HG03575 (cell line): ENCODE data around the gene HDDC3.
"Not testable (repeated sequence)": the region's sequence is repeated elsewhere in the genome, so short reads cannot be mapped to it uniquely, and the experiment has no call there.

Source experiments
- ATAC-seq: cut with Tn5 transposase; IDR thresholded peaks from one replicate; pipeline ENCODE4 v1.9.1; 2021; ENCODE audit not compliant: unreplicated experiment, insufficient number of reproducible peaks, low FRiP score; ENCODE audit errors: extremely low read depth

HDDC3 gene

GRCh38 chr15:90901175-90902039 is 30.9 kb downstream of the HDDC3 start:
- ATAC-seq: no peak

DNA sequence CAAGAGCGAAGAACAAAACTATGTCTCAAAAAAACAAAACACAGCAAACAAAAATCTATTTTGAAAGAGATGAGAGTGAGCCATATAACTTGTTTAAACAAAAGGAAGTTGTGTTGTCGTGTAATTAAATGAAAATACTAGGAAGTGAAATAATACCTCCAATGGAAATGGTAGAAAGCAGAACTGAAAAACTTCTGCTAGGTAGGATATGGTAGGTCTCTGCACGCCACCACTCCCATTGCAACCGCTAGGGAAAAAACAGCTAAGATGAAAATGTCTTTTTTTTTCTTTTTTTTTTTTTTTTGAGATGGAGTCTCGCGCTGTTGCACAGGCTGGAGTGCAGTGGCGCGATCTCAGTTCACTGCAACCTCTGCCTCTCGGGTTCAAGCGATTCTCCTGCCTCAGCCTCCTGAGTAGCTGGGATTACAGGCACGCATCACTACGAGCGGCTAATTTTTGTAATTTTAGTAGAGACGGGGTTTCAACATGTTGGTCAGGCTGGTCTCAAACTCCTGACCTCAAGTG is 35.2 kb downstream of the HDDC3 start:
- not testable (repeated sequence) for ATAC-seq

- ATAC-seq: no peak
Observed at GRCh38 chr15:90895571-90896117, 36.7 kb downstream of the HDDC3 start.

DNA sequence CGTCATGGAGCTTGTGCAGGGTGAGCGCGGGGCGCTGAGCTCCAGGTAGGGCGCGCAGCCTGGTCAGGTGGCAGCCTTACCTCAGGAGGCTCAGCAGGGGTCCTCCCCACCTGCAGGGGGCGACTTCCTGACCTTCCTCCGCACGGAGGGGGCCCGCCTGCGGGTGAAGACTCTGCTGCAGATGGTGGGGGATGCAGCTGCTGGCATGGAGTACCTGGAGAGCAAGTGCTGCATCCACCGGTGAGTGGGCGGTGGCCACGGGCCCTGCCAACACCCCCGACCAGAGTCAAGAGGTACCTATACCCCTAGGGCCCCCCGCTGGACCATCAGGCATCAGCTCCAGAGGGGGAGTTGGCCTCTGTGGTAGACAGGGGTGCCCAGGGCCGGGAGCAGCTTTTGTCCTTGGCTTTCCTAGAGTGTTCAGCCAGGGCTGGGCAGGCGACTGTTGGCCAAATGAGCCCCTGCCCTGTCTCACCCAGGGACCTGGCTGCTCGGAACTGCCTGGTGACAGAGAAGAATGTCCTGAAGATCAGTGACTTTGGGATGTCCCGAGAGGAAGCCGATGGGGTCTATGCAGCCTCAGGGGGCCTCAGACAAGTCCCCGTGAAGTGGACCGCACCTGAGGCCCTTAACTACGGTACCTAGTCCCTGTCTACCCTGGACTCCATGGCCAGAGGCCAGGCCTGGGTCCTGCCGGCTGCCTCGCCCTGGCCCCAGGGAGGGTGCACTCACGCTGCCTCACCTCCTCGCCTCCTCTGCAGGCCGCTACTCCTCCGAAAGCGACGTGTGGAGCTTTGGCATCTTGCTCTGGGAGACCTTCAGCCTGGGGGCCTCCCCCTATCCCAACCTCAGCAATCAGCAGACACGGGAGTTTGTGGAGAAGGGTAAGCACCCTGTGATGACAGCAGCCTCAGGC is 38.9 kb downstream of the HDDC3 start:
- no peak for ATAC-seq

DNA sequence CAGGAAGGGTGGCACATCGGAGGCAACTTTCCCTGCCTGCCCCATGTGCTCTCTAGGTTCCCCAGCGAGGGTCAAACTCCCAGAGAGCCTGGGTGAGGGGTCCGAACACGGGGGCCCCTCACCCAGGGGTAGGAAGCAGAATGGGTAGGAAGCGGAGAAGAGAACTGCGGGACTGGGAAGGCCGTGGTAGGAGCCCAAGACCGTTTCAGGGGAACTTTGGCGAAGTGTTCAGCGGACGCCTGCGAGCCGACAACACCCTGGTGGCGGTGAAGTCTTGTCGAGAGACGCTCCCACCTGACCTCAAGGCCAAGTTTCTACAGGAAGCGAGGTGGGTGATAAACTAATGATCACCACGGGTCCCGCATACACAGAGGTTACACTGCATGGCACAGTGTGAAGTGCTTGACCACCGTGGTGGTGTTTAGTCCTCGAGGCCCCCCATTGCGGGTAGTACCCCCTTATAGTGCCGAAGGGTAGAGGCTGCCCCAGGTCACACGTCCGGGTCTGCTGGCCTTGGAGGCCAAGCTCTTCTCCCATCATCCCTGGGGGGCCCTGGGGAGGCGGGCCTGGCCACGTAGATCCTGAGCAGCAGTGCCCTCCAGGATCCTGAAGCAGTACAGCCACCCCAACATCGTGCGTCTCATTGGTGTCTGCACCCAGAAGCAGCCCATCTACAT is 39.7 kb downstream of the HDDC3 start:
- ATAC-seq: no peak

GRCh38 chr15:90892023-90892422 is 40.3 kb downstream of the HDDC3 start:
- ATAC-seq: no peak

DNA sequence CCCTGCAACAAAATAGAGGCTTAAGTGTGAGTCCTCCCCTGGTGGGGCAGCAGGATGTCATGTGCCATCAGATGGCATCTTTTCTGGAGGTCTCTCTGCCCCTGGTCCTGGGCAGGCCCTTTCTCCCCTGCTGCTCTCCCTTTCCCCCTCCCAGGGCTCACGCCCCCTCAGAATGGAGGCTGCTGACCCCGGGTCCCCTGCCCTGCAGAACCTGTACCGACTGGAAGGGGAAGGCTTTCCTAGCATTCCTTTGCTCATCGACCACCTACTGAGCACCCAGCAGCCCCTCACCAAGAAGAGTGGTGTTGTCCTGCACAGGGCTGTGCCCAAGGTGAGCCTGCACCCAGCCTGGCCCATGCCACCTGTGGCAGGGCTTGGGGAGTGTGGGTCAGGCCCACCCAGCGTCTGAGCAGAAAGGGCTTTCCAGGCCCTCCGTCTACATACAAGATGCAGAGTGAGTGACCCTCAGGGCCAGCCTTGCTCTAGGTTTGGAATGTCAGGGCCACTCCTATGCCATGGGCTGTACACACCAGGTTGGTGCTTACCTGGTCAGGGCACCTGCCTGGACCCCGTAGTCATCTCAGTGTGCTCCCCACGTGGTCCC is 40.9 kb downstream of the HDDC3 start:
- ATAC-seq: no peak

DNA sequence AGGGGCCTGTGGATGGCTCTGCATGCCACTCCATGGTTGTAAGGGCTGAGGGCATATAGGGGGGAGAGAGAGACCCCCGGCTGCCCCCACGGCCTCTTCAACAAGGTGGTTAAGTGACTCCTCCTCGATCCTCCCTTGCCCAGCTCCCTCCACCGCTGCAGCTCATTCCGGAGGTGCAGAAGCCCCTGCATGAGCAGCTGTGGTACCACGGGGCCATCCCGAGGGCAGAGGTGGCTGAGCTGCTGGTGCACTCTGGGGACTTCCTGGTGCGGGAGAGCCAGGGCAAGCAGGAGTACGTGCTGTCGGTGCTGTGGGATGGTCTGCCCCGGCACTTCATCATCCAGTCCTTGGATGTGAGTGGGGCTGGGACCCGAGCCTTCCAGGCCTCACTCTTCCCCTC is 41.5 kb downstream of the HDDC3 start:
- ATAC-seq: no peak

DNA sequence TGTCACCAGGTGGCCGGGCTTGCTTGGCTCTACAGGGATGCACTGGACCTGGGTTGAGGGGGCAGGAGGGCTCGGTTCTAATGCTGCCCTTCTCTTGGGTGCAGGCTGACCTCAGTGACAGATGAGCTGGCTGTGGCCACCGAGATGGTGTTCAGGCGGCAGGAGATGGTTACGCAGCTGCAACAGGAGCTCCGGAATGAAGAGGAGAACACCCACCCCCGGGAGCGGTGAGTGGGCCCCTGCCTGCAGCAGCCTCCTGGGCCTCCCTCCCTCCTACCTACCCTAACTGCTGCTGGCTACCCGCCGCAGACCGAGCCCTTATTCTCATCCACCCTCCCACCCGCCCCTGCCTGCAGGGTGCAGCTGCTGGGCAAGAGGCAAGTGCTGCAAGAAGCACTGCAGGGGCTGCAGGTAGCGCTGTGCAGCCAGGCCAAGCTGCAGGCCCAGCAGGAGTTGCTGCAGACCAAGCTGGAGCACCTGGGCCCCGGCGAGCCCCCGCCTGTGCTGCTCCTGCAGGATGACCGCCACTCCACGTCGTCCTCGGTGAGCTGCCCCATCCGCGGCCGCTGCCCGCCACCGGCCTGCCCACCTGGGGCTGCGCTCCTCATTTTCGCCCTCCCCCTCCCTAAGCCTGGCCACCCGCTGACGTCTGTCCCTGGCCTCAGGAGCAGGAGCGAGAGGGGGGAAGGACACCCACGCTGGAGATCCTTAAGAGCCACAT is 42.5 kb downstream of the HDDC3 start:
- ATAC-seq: no peak

DNA sequence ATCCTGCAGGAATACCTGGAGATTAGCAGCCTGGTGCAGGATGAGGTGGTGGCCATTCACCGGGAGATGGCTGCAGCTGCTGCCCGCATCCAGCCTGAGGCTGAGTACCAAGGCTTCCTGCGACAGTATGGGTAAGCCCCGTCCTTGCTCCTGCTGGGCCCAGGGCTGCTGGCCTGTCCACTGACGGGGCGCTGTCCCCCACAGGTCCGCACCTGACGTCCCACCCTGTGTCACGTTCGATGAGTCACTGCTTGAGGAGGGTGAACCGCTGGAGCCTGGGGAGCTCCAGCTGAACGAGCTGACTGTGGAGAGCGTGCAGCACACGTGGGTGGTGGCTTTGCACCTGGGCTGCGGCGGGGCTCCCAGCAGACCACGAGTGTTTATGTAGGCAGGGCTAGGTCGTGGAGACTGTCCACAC is 43.0 kb downstream of the HDDC3 start:
- no peak for ATAC-seq

DNA sequence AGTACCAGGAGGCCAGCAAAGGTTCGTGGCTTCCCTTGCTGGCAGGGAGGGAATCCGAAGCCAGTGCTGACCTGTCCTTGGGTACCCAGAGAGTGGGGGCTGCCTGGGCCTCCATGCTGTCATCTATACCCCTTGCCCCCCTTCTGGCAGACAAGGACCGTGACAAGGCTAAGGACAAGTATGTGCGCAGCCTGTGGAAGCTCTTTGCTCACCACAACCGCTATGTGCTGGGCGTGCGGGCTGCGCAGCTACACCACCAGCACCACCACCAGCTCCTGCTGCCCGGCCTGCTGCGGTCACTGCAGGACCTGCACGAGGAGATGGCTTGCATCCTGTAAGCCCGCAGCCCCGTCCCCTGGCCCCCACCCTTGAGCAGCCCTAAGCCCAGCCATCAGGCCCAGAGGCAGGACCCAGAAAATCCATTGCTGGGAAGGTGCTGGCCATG is 45.3 kb downstream of the HDDC3 start:
- no peak for ATAC-seq

DNA sequence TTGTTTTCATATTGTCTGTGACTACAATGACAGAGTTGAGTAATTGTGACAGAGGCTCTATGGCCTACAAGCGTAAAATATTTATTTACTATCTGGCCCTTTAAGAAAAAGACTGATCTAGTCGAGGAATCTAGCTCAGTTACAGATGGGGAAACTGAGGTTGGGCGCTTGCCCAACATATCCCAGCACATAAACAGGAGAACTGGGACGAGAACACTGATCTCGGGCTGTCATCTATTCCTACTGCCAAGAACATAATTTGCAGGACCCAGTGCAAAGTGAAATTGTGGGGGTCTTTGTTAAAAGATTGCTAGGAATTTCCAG is 46.1 kb downstream of the HDDC3 start:
- ATAC-seq: no peak

DNA sequence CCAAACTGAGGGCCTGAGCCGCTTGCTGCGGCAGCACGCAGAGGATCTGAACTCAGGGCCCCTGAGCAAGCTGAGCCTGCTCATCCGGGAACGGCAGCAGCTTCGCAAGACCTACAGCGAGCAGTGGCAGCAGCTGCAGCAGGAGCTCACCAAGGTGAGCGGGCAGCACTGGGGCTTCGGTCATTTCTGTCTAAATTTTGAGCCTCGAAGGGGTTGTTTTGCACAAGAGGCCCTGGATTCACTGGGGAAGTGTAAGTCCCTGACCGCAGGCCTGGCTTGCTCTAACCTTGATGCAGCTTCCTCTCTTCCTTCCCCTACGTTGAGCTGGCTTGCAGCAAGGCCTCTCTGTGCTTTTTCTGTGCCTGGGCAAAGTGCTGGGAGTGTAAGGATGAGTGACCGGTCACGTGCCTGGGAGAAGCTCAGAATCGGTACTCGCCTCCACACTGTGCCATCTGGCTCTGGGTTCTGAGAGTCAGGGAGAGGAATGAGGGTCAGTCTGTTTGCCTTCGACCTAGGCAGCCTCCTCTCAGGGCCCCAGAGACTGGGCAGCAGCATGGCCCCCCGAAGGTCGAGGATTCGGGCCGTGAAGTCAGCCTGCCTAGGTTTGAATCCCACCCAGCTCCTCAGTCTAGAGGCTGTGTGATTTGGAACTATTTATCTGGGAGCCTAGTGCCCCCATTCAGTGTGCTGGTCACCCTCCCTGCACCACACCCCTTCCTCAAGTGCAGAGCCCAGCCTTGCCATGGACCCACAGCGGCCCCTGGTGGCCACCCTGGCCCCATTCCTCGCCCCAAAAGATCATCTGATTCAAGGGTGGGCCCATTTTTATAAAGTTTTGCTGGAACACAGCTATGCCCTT is 46.7 kb downstream of the HDDC3 start:
- ATAC-seq: no peak

DNA sequence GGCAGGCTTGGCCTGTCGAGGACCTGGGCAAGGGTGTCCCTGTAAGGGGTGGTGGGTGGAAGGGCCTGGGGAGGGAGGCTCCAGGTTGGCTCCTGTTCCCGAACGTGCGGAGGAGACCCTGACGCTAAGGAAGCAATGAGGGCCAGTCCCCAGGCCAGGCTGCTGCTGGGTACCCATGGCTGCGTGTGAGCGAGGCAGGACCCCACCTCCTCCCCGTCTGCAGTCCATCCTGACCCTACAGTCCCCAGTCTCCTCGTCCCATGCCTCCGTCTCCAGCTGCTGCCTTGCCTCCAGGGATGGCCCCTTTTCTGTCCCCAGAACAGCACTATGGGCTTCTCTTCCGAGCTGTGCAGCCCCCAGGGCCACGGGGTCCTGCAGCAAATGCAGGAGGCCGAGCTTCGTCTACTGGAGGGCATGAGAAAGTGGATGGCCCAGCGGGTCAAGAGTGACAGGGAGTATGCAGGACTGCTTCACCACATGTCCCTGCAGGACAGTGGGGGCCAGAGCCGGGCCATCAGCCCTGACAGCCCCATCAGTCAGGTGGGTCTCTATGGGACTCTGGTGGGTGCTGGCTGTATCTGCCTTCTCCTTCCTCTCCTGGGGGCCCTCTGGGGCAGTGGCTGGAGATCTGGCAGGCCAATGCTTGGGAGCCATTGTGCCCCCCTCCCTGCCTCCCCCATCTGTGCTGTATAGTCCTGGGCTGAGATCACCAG is 47.5 kb downstream of the HDDC3 start:
- no peak for ATAC-seq

DNA sequence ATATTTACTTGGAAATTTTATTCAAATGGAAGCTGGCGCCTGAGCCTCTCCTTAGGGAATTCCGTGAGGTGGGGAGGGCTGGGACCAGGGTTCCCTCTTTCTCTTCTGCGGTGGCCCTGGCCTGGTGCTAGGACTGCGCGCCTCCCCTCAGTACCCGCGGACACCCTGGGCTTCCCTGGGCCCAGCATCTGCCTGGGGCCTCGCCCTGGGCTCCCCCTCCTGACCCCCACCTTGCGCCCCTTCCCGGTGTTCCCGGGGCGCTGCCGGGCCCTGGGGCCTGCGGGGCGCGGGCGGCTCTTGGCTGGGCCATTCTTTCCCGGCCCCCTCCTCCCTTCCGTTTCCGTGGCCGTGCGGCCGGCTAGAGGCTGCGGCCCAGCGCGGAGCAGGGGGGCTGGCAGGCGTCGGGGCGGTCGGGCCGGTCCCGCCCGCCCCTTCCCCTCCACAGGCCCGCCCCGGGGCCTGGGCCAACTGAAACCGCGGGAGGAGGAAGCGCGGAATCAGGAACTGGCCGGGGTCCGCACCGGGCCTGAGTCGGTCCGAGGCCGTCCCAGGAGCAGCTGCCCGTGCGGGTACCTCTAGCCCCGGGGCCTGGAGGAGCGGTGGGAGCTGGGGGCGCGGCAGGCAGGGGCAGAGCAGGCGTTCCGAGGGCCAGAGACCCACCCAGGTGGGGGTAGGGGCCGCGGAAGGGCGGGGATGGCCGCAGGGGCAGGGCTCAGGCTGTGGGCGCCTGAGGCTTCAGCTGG is 48.2 kb downstream of the HDDC3 start, which contains the start of gene FES:
TSS of gene FES (plus strand) at position 529 of the 743 bp plus-strand sequence. CDS start 542 bp downstream, outside the sequence.
- no peak for ATAC-seq

DNA sequence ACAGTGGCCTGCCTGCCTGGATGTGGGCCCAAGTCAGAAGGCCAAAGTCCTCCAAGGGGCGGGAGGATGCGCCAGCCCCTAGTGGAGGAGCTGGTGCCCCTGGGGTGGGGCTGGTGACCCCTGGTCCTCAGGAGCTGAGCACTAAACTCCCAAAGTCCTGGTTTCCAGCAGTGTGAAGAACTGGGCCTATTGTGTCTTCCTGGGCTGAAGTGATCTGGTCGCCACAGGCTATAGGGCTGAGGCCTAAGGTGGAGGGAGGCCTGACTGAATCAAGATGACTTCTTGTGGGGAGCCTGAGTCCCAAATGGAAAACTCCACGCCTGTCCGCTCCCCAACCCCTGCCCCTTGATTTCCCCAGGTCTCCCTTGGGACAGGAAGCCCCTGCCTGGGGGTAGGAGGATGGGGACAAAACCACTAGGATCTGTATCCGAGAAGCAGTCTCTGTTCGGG is 48.8 kb downstream of the HDDC3 start:
- ATAC-seq: no peak
